Activated CD4-positive, alpha-beta T cell treated with anti-CD3 and anti-CD28 coated beads, Interleukin-2, amount 50 U/mL, for 16 hours (primary cell): ENCODE data around the gene PIEZO2.

ENCODE experiments used
- DNase-seq: peaks from one replicate; pipeline ENCODE4 v3.0.0-alpha.2; 2020

PIEZO2 gene

GRCh38 chr18:10771053-10771709 is 378.2 kb downstream of the PIEZO2 start:
- peak; percentile 67 for DNase-seq

GRCh38 chr18:10770264-10770663 is 379.1 kb downstream of the PIEZO2 start:
- DNase-seq, result no peak

- no peak for DNase-seq
Measured at GRCh38 chr18:10768221-10768620, 381.1 kb downstream of the PIEZO2 start.

GRCh38 chr18:10767658-10768057 is 381.7 kb downstream of the PIEZO2 start:
- DNase-seq, result no peak

GRCh38 chr18:10760986-10761385 is 388.4 kb downstream of the PIEZO2 start:
- DNase-seq, result no peak

- no peak for DNase-seq
Measured at GRCh38 chr18:10759241-10759640, 390.1 kb downstream of the PIEZO2 start.

- no peak for DNase-seq
Measured at GRCh38 chr18:10757946-10758345, 391.4 kb downstream of the PIEZO2 start.

- DNase-seq, result no peak
Measured at GRCh38 chr18:10757349-10757748, 392.0 kb downstream of the PIEZO2 start.

- DNase-seq, result no peak
Measured at GRCh38 chr18:10755855-10756254, 393.5 kb downstream of the PIEZO2 start.

- DNase-seq, result no peak
Measured at GRCh38 chr18:10754128-10754527, 395.2 kb downstream of the PIEZO2 start.

- no peak for DNase-seq
Measured at GRCh38 chr18:10752382-10752781, 397.0 kb downstream of the PIEZO2 start.

GRCh38 chr18:10751653-10752052 is 397.7 kb downstream of the PIEZO2 start:
- no peak for DNase-seq

- DNase-seq, result no peak
Measured at GRCh38 chr18:10750191-10751035, 399.0 kb downstream of the PIEZO2 start.

- no peak for DNase-seq
Measured at GRCh38 chr18:10748641-10749040, 400.7 kb downstream of the PIEZO2 start.

GRCh38 chr18:10745971-10746370 is 403.4 kb downstream of the PIEZO2 start:
- DNase-seq, result no peak

- DNase-seq, result no peak
Measured at GRCh38 chr18:10745219-10745618, 404.1 kb downstream of the PIEZO2 start.

- no peak for DNase-seq
Measured at GRCh38 chr18:10743766-10744165, 405.6 kb downstream of the PIEZO2 start.

- no peak for DNase-seq
Measured at GRCh38 chr18:10739152-10739551, 410.2 kb downstream of the PIEZO2 start.

GRCh38 chr18:10736984-10737383 is 412.4 kb downstream of the PIEZO2 start:
- DNase-seq, result no peak

- no peak for DNase-seq
Measured at GRCh38 chr18:10732990-10733389, 416.4 kb downstream of the PIEZO2 start.

- DNase-seq, result no peak
Measured at GRCh38 chr18:10727477-10727876, 421.9 kb downstream of the PIEZO2 start.

GRCh38 chr18:10726198-10727068 is 422.9 kb downstream of the PIEZO2 start:
- no peak for DNase-seq

GRCh38 chr18:10724666-10725065 is 424.7 kb downstream of the PIEZO2 start:
- no peak for DNase-seq
